HEK293 (cell line): Measurements from ENCODE around the gene CD244.
"Not testable (repeated sequence)": the region's sequence is repeated elsewhere in the genome, so short reads cannot be mapped to it uniquely, and the experiment has no call there.

ENCODE experiments used
- CTCF ChIA-PET: fragments of 350-600 bp; formaldehyde crosslinking; extraction: SDS; loops from one replicate; lab custom pipeline; 2021; ENCODE audit warnings: antibody characterized with exemption; lab: Yijun Ruan, JAX
- POLR2A ChIA-PET: fragments of 300-600 bp; formaldehyde crosslinking; extraction: SDS; loops from one replicate; lab custom pipeline; 2020; ENCODE audit warnings: antibody characterized with exemption, inconsistent platforms; lab: Yijun Ruan, JAX
- H3K27ac ChIP-seq: fragments of 200-500 bp; sonication (Bioruptor generic); 2 replicates; pipeline ENCODE4 v1.5.1; 2014; ENCODE audit warnings: low read depth, low read length, control low read depth, inconsistent platforms; ENCODE audit errors: extremely low read depth
- H3K36me3 ChIP-seq, 2 experiments: fragments of 200-500 bp in 1 of 2; sonication (Bioruptor generic) in 1 of 2; 1 replicate in 1 of 2; 2 replicates in 1 of 2; pipeline ENCODE4 v1.5.1; 2014 to 2017; ENCODE audit warnings: inconsistent platforms in 2 of 2, low read length in 2 of 2; ENCODE audit not compliant: control insufficient read depth in 2 of 2, insufficient read depth in 1 of 2
- H3K4me1 ChIP-seq: fragments of 200-500 bp; sonication (Bioruptor generic); 2 replicates; pipeline ENCODE4 v1.5.1; 2014; ENCODE audit warnings: mild to moderate bottlenecking, low read length, inconsistent platforms; ENCODE audit not compliant: control insufficient read depth, insufficient read depth
- H3K4me3 ChIP-seq: 2 replicates; pipeline ENCODE4 v1.5.1; 2011; ENCODE audit warnings: low read depth, mild to moderate bottlenecking, control low read depth, low read length, moderate library complexity
- H3K9me3 ChIP-seq: fragments of 200-500 bp; sonication (Bioruptor generic); 2 replicates; pipeline ENCODE4 v1.5.1; 2014; ENCODE audit warnings: low read depth, low read length, inconsistent platforms; ENCODE audit not compliant: control insufficient read depth, insufficient read depth
- GLI4 ChIP-seq: fragments of 450-650 bp; formaldehyde crosslinking; IDR thresholded peaks from 2 replicates; pipeline ENCODE4 v1.5.1; 2016; ENCODE audit warnings: missing biosample characterization, missing genetic modification characterization
- GLIS1 ChIP-seq: fragments of 450-650 bp; formaldehyde crosslinking; IDR thresholded peaks from 2 replicates; pipeline ENCODE4 v1.5.1; 2016; ENCODE audit warnings: missing biosample characterization, missing genetic modification characterization
- GLIS2 ChIP-seq: fragments of 450-650 bp; formaldehyde crosslinking; IDR thresholded peaks from 2 replicates; pipeline ENCODE4 v1.5.1; 2016; ENCODE audit warnings: missing biosample characterization, missing genetic modification characterization
- MZF1 ChIP-seq: fragments of 450-650 bp; formaldehyde crosslinking; IDR thresholded peaks from 2 replicates; pipeline ENCODE4 v1.5.1; 2017; ENCODE audit warnings: missing biosample characterization, missing genetic modification characterization, borderline replicate concordance
- SALL2 ChIP-seq: fragments of 450-650 bp; formaldehyde crosslinking; IDR thresholded peaks from 2 replicates; pipeline ENCODE4 v1.5.0; 2017; ENCODE audit warnings: missing biosample characterization, mild to moderate bottlenecking, missing genetic modification characterization, borderline replicate concordance
- TRIM28 ChIP-seq: IDR thresholded peaks from 2 replicates; pipeline ENCODE4 v1.6.1; 2011; ENCODE audit warnings: low read length, control low read depth, borderline replicate concordance
- ZBTB7A ChIP-seq: fragments of 450-650 bp; formaldehyde crosslinking; IDR thresholded peaks from 2 replicates; pipeline ENCODE4 v1.5.1; 2016; ENCODE audit warnings: low read depth, missing biosample characterization, missing genetic modification characterization
- ZNF146 ChIP-seq: fragments of 450-650 bp; formaldehyde crosslinking; IDR thresholded peaks from 2 replicates; pipeline ENCODE4 v1.5.1; 2016; ENCODE audit warnings: missing biosample characterization, missing genetic modification characterization
- ZNF221 ChIP-seq: fragments of 450-650 bp; formaldehyde crosslinking; IDR thresholded peaks from 2 replicates; pipeline ENCODE4 v1.5.1; 2017; ENCODE audit warnings: missing biosample characterization, missing genetic modification characterization, borderline replicate concordance
- ZNF223 ChIP-seq: fragments of 450-650 bp; formaldehyde crosslinking; IDR thresholded peaks from 2 replicates; pipeline ENCODE4 v1.5.1; 2016; ENCODE audit warnings: missing biosample characterization, missing genetic modification characterization
- ZNF350 ChIP-seq: fragments of 450-650 bp; formaldehyde crosslinking; IDR thresholded peaks from 2 replicates; pipeline ENCODE4 v1.5.0; 2017; ENCODE audit warnings: missing biosample characterization, mild to moderate bottlenecking, missing genetic modification characterization
- ZNF37A ChIP-seq: fragments of 450-650 bp; IDR thresholded peaks from 2 replicates; pipeline ENCODE4 v1.5.1; 2018; ENCODE audit warnings: missing biosample characterization, missing genetic modification characterization
- ZNF544 ChIP-seq: fragments of 450-650 bp; formaldehyde crosslinking; IDR thresholded peaks from 2 replicates; pipeline ENCODE4 v1.5.0; 2017; ENCODE audit warnings: missing biosample characterization, missing genetic modification characterization
- ZNF585B ChIP-seq: fragments of 450-650 bp; formaldehyde crosslinking; IDR thresholded peaks from 2 replicates; pipeline ENCODE4 v1.5.1; 2016; ENCODE audit warnings: missing biosample characterization, missing genetic modification characterization
- ZNF624 ChIP-seq: fragments of 450-650 bp; formaldehyde crosslinking; IDR thresholded peaks from 2 replicates; pipeline ENCODE4 v1.5.1; 2017; ENCODE audit warnings: missing biosample characterization, missing genetic modification characterization
- ZNF660 ChIP-seq: fragments of 450-650 bp; IDR thresholded peaks from 2 replicates; pipeline ENCODE4 v1.5.1; 2018; ENCODE audit warnings: missing biosample characterization, mild to moderate bottlenecking, missing genetic modification characterization
- ZNF664 ChIP-seq: fragments of 450-650 bp; formaldehyde crosslinking; IDR thresholded peaks from 2 replicates; pipeline ENCODE4 v1.5.1; 2016; ENCODE audit warnings: missing biosample characterization, missing genetic modification characterization
- ZNF707 ChIP-seq: fragments of 450-650 bp; formaldehyde crosslinking; IDR thresholded peaks from 2 replicates; pipeline ENCODE4 v1.5.1; 2016; ENCODE audit warnings: missing biosample characterization, missing genetic modification characterization
- TF ChIP-seq, protein P1 (sequence below): fragments of 450-650 bp; formaldehyde crosslinking; IDR thresholded peaks from 2 replicates; pipeline ENCODE4 v1.5.1; 2017; ENCODE audit warnings: missing biosample characterization, missing genetic modification characterization
- TF ChIP-seq, protein P2 (sequence below): fragments of 450-650 bp; formaldehyde crosslinking; IDR thresholded peaks from 2 replicates; pipeline ENCODE4 v1.5.1; 2016; ENCODE audit warnings: missing biosample characterization, missing genetic modification characterization
- TF ChIP-seq, protein P3 (sequence below): fragments of 450-650 bp; formaldehyde crosslinking; IDR thresholded peaks from 2 replicates; pipeline ENCODE4 v1.5.1; 2016; ENCODE audit warnings: missing biosample characterization, missing genetic modification characterization
- TF ChIP-seq, protein P4 (sequence below): fragments of 450-650 bp; formaldehyde crosslinking; IDR thresholded peaks from 2 replicates; pipeline ENCODE4 v1.5.1; 2017; ENCODE audit warnings: missing biosample characterization, missing genetic modification characterization
- TF ChIP-seq, protein P5 (sequence below): fragments of 450-650 bp; formaldehyde crosslinking; IDR thresholded peaks from 2 replicates; pipeline ENCODE4 v1.5.1; 2016; ENCODE audit warnings: missing biosample characterization, missing genetic modification characterization

Gene CD244

DNA sequence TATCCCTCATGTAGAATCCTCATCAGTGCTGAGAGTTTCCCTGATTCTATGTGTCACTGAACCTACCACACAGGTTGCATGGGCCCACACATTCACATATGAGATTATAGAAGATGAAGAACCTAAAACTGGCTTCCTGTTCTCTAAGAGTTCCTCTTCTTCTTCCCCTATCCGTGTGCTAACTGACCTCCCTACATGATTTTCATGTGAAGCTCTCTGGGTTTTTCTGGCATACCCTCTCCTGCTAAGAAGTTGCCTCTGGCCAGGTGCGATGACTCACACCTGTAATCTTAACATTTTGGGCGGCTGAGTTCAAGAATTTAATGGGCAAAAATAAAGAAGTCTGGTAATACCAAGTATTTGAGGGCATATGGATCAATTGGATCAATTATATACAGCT, 5.5 kb upstream of the CD244 start (continued):
- no peak for TF ChIP-seq ZNF350 (tag by site-specific recombination)
- TF ChIP-seq, protein P1, sequence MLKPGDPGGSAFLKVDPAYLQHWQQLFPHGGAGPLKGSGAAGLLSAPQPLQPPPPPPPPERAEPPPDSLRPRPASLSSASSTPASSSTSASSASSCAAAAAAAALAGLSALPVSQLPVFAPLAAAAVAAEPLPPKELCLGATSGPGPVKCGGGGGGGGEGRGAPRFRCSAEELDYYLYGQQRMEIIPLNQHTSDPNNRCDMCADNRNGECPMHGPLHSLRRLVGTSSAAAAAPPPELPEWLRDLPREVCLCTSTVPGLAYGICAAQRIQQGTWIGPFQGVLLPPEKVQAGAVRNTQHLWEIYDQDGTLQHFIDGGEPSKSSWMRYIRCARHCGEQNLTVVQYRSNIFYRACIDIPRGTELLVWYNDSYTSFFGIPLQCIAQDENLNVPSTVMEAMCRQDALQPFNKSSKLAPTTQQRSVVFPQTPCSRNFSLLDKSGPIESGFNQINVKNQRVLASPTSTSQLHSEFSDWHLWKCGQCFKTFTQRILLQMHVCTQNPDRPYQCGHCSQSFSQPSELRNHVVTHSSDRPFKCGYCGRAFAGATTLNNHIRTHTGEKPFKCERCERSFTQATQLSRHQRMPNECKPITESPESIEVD (tag by site-specific recombination), result no peak
- TF ChIP-seq ZNF664 (tag by site-specific recombination), result no peak
- no peak for TF ChIP-seq TRIM28
- TF ChIP-seq ZNF544, result no peak
- no peak for TF ChIP-seq SALL2 (tag by site-specific recombination)
- TF ChIP-seq, protein P2, sequence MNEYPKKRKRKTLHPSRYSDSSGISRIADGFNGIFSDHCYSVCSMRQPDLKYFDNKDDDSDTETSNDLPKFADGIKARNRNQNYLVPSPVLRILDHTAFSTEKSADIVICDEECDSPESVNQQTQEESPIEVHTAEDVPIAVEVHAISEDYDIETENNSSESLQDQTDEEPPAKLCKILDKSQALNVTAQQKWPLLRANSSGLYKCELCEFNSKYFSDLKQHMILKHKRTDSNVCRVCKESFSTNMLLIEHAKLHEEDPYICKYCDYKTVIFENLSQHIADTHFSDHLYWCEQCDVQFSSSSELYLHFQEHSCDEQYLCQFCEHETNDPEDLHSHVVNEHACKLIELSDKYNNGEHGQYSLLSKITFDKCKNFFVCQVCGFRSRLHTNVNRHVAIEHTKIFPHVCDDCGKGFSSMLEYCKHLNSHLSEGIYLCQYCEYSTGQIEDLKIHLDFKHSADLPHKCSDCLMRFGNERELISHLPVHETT, result no peak
- TF ChIP-seq ZNF585B, result no peak
- no peak for TF ChIP-seq ZNF37A (tag by site-specific recombination)
- no peak for TF ChIP-seq ZNF146 (tag by site-specific recombination)
- no peak for TF ChIP-seq ZNF221
- no peak for TF ChIP-seq GLIS2
- no peak for TF ChIP-seq ZNF223
- TF ChIP-seq, all 188 proteins: peak for 0

DNA sequence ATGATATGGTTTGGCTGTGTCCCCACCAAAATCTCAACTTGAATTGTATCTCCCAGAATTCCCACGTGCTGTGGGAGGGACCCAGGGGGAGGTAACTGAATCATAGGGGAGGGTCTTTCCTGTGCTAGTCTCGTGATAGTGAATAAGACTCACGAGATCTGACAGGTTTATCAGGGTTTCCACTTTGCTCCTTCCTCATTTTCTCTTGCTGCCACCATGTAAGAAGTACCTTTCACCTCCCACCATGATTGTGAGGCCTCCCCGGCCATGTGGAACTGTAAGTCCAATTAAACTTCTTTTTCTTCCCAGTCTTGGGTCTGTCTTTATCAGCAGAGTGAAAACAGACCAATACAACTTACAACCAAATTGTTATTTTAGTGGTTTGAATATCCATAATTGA, 5.0 kb upstream of the CD244 start:
- H3K4me3 ChIP-seq, POLR2A ChIA-PET, H3K4me1 ChIP-seq, H3K36me3 ChIP-seq, H3K27ac ChIP-seq, H3K9me3 ChIP-seq: not testable (repeated sequence)
- CTCF ChIA-PET, result interaction anchor here (0.6 kb wide), 1 partner anchor 33 kb away, joined by 4 read pairs; no protein-coding TSS in a partner anchor

DNA sequence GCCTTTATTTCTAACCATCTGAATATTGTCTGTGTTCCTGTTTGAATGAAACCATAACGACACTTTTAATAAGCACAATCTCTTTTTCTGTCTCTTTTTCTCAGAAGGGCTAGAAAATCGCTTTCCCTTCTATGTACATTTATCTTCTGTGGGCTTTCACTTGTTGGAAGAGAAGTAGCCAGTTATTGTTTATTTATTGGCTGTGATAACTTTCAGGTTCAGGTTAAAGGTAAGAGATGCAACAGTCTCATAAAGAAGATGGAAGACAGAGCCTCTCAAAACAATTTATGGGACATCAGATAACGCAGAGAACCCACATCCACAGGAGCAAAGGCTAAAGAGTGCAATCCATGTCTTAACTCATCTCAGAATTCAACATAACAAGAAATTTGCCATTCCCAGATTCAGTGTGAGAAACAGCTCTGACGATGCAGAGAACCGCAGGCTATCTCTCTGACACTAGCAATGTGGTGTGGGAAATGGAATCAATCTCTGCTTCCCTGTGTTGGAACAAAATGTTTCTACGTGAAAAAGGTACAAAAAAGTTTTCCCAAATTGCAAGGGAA, 4.1 kb upstream of the CD244 start:
- ChIA-PET CTCF (no interaction called here), POLR2A (no interaction called here)
- H3K27ac ChIP-seq, result no peak overlapping the region
- no peak for TF ChIP-seq GLIS1
- no peak for TF ChIP-seq ZNF624 (tag by site-specific recombination)
- TF ChIP-seq ZNF585B, result no peak
- TF ChIP-seq GLI4, result no peak
- no peak for TF ChIP-seq MZF1 (tag by site-specific recombination)
- no peak for TF ChIP-seq ZNF660 (tag by site-specific recombination)
- TF ChIP-seq ZBTB7A (tag by site-specific recombination), result no peak
- TF ChIP-seq, protein P3, sequence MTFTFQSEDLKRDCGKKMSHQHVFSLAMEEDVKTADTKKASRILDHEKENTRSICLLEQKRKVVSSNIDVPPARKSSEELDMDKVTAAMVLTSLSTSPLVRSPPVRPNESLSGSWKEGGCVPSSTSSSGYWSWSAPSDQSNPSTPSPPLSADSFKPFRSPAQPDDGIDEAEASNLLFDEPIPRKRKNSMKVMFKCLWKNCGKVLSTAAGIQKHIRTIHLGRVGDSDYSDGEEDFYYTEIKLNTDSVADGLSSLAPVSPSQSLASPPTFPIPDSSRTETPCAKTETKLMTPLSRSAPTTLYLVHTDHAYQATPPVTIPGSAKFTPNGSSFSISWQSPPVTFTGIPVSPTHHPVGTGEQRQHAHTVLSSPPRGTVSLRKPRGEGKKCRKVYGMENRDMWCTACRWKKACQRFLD, result no peak
- TF ChIP-seq, protein P4, sequence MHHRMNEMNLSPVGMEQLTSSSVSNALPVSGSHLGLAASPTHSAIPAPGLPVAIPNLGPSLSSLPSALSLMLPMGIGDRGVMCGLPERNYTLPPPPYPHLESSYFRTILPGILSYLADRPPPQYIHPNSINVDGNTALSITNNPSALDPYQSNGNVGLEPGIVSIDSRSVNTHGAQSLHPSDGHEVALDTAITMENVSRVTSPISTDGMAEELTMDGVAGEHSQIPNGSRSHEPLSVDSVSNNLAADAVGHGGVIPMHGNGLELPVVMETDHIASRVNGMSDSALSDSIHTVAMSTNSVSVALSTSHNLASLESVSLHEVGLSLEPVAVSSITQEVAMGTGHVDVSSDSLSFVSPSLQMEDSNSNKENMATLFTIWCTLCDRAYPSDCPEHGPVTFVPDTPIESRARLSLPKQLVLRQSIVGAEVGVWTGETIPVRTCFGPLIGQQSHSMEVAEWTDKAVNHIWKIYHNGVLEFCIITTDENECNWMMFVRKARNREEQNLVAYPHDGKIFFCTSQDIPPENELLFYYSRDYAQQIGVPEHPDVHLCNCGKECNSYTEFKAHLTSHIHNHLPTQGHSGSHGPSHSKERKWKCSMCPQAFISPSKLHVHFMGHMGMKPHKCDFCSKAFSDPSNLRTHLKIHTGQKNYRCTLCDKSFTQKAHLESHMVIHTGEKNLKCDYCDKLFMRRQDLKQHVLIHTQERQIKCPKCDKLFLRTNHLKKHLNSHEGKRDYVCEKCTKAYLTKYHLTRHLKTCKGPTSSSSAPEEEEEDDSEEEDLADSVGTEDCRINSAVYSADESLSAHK (tag by site-specific recombination), result no peak
- TF ChIP-seq, protein P5, sequence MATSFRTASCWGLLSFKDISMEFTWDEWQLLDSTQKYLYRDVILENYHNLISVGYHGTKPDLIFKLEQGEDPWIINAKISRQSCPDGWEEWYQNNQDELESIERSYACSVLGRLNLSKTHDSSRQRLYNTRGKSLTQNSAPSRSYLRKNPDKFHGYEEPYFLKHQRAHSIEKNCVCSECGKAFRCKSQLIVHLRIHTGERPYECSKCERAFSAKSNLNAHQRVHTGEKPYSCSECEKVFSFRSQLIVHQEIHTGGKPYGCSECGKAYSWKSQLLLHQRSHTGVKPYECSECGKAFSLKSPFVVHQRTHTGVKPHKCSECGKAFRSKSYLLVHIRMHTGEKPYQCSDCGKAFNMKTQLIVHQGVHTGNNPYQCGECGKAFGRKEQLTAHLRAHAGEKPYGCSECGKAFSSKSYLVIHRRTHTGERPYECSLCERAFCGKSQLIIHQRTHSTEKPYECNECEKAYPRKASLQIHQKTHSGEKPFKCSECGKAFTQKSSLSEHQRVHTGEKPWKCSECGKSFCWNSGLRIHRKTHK, result no peak
- TF ChIP-seq, protein P1 (tag by site-specific recombination), result no peak
- no peak for TF ChIP-seq ZNF707 (tag by site-specific recombination)

More for the DNA sequence above, 4.1 kb upstream of the CD244 start:
- Histone ChIP-seq H3K4me3 (no peak overlapping the region), H3K9me3 (no peaks in the 10 kb centered on the region), H3K36me3 (no peaks in the 10 kb centered on the region), H3K4me1 (no peaks in the 10 kb centered on the region)
